Ascending aorta (tissue), 2 donors: Measurements from ENCODE around the gene SPACDR. TPM values are rescaled to one million over a fixed set of nuclear protein-coding genes. Genes with fewer than 3 reads are reported as not detected.

Source experiments
- DNase-seq, 2 donors: peaks; one replicate each; pipeline ENCODE4 v3.0.0-alpha.2; 2019; ENCODE audit warnings: low spot score in 2 of 2
- H3K27ac ChIP-seq, 2 donors: fragments of 200-600 bp; sonication (generic); one replicate each; pipeline ENCODE4 v1.5.1; 2016 to 2017; ENCODE audit warnings: mild to moderate bottlenecking in 1 of 2
- H3K27me3 ChIP-seq: fragments of 200-600 bp; sonication (generic); one replicate; pipeline ENCODE4 v1.5.1; 2017
- H3K36me3 ChIP-seq, 2 donors: fragments of 200-600 bp; sonication (generic); one replicate each; pipeline ENCODE4 v1.5.1; 2016
- H3K4me1 ChIP-seq, 2 donors: fragments of 200-600 bp; sonication (generic); one replicate each; pipeline ENCODE4 v1.5.1; 2016 to 2017; ENCODE audit warnings: mild to moderate bottlenecking in 1 of 2
- H3K4me3 ChIP-seq, 2 donors: fragments of 200-600 bp; sonication (generic); one replicate each; pipeline ENCODE4 v1.5.1; 2016 to 2017; ENCODE audit warnings: mild to moderate bottlenecking in 1 of 2
- H3K9me3 ChIP-seq, 2 donors: fragments of 200-600 bp; sonication (generic); one replicate each; pipeline ENCODE4 v1.5.1; 2016
- intact Hi-C: fragments of 100-400 bp; cut with DNase I; formaldehyde crosslinking; loops from one replicate; pipeline ENCODE4 v1.15.1; 2023
- total RNA-seq: library from RNA; depleted of rRNA; stranded (reverse); fragments of >200 nt; gene quantifications from one replicate; pipeline ENCODE4 v1.1.0, GENCODE V29; 2016
- TF ChIP-seq, protein P1 (sequence below), 3 experiments: fragments of 200-600 bp in 2 of 3; fragments of 450-650 bp in 1 of 3; sonication (generic) in 2 of 3; IDR thresholded peaks; one replicate each; pipeline ENCODE4 v1.5.1; 2016 to 2019; ENCODE audit warnings: antibody characterized with exemption in 3 of 3, mild to moderate bottlenecking in 1 of 3, moderate library complexity in 1 of 3

The SPACDR gene
- total RNA-seq, 1 donor from 2014 or later, result not detected

DNA sequence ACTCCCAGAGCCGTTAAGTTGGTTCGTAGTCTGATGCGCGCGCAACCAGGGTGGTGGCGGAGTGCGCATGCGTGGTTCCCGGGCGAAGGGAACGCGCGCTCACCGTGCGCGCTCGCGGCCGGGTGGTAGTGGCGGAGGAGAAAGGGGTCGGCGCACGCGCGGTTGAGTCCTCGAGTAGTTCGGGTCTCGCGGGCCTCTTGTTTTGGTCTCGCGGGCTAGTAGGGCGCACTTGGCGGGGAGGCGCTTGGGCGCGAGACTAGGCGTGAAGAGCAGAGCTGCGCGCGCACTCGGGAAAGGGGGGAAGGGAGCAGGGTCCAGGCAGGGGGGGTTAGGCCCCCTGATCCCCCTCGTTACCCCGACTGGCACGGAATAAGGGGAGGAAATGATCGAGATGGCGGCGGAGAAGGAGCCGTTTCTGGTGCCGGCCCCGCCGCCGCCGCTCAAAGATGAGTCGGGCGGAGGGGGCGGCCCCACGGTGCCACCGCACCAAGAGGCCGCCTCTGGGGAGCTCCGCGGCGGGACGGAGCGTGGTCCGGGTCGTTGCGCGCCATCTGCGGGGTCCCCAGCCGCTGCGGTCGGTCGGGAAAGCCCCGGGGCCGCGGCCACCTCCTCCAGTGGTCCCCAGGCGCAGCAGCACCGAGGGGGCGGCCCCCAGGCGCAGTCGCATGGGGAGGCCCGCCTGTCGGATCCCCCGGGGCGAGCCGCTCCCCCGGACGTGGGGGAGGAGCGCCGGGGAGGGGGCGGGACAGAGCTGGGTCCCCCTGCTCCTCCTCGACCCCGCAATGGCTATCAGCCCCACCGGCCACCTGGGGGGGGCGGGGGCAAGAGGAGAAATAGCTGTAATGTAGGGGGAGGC lies 34.2 kb downstream of the SPACDR start, which contains the start of gene MEPCE:
Gene MEPCE (plus strand): TSS at position 195 of the 856 bp plus-strand sequence. CDS start 188 bp downstream, at position 383.
- Histone ChIP-seq H3K9me3 (no peaks in the 10 kb centered on the region), H3K4me3 (peak within 1 kb of the TSS; percentile 74 to 82), H3K27ac (peak within 1 kb of the TSS; percentile 99 to 100), H3K27me3 (no peaks in the 10 kb centered on the region), H3K4me1 (peaks cover 6 to 25% of the 10 kb centered on the region in 2 donors), H3K36me3 (peaks cover 11 to 24% of the 10 kb centered on the region in 2 donors)
- TF ChIP-seq, protein P1, sequence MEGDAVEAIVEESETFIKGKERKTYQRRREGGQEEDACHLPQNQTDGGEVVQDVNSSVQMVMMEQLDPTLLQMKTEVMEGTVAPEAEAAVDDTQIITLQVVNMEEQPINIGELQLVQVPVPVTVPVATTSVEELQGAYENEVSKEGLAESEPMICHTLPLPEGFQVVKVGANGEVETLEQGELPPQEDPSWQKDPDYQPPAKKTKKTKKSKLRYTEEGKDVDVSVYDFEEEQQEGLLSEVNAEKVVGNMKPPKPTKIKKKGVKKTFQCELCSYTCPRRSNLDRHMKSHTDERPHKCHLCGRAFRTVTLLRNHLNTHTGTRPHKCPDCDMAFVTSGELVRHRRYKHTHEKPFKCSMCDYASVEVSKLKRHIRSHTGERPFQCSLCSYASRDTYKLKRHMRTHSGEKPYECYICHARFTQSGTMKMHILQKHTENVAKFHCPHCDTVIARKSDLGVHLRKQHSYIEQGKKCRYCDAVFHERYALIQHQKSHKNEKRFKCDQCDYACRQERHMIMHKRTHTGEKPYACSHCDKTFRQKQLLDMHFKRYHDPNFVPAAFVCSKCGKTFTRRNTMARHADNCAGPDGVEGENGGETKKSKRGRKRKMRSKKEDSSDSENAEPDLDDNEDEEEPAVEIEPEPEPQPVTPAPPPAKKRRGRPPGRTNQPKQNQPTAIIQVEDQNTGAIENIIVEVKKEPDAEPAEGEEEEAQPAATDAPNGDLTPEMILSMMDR (IDR thresholded peaks at IDR 0.05), result peak in 1 of 3 experiments; percentile 1
- DNase-seq, result peak; percentile 89 to 99
- intact Hi-C loops, result loop anchor here (1.0 to 10.0 kb wide), 5 partner anchors 49 to 815 kb away; partner anchors contain the start of genes FIS1, MBLAC1, TRIP6 and TSC22D4

DNA sequence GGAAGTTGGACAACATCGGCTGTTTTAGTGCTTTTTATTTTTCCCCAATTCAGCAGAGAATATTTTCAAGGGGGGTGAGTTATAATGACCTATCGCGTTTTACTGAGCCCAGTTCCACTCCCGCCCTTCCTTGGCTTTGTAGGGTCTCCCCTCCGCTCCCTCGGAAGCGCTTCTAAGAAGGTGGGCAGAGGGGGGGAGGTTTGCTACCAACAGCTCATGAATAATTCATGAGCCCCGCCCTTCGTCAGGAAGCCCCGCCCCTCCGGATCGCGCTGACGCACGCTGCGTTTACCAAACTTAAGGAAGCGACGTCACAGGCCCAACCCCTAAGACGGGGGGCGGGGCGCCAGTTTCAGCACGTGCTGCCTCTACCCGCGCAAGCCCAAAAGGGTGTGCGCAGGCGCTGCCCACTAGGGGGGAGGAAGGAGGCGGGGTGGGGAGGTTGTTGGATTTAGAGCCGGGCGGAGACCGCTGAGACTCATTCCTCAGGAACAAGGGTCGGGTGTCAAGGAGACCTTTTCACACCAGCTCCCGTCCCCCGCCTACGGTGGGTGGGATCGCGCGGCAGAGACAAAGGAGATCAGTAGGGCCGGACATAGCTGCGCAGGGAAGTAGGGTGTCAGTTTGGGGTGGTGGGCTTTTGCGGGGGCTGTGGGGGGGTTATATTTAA lies 35.0 kb downstream of the SPACDR start:
- H3K27me3 ChIP-seq, result no peaks in the 10 kb centered on the region
- H3K27ac ChIP-seq, result peak overlapping the region; percentile 99 to 100
- H3K4me3 ChIP-seq, result peak overlapping the region; percentile 74 to 82
- TF ChIP-seq, protein P1 (IDR thresholded peaks at IDR 0.05), result peak in 2 of 3 experiments; percentile 7 to 49
- peak; percentile 100 for DNase-seq
- intact Hi-C loops, result loop anchor here (1.0 to 10.0 kb wide), 5 partner anchors 50 to 438 kb away; partner anchors contain the start of genes GNB2, MBLAC1, TRIP6 and TSC22D4
- peaks cover 4 to 22% of the 10 kb centered on the region in 2 donors for H3K4me1 ChIP-seq
- H3K36me3 ChIP-seq, result peaks cover 7 to 23% of the 10 kb centered on the region in 2 donors
- no peaks in the 10 kb centered on the region for H3K9me3 ChIP-seq

DNA sequence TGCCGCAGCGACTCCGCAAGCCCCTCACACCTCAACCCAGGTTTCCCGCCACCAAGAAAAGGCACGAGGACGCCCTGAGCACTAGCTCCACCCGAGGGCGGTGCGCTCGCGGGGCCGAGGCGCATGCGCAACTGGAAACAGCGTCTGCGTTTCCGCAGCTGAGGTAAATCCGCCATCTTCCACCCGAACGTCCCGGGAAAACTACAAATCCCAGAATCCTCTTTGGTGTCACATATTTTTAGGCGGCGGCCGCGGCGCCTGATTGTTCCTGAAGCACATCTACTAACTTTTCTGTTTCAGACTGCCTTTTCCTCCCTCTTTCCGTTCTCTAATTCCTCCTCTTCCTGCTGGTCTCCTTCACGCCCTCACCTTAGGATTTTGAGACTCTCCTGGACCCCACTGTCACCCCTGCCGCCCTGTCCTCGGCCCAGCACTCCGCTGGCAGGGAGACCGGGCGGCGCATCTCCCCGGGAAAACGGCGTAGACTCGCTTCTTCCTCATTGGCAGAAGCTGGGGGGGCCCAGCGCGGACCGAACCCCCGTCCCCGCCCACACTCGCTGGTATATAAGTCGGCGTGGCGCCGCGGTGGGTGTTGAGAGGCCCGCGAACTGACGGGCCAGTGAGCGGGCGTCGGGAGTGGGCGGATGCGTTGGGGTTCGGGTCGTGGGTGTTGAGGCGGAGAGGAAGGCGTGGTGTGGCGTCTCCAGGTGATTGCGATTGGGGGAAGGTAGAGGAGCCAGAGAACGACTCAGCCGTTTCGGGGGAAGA lies 35.7 kb downstream of the SPACDR start, which contains the start of gene ZCWPW1:
Gene ZCWPW1 (minus strand): TSS at position 505 of the 768 bp plus-strand sequence. CDS start 8,054 bp downstream, outside the sequence.
- Histone ChIP-seq H3K4me3 (peak within 1 kb of the TSS; percentile 74 to 82), H3K27ac (peak within 1 kb of the TSS; percentile 99 to 100), H3K27me3 (no peaks in the 10 kb centered on the region), H3K9me3 (no peaks in the 10 kb centered on the region), H3K4me1 (peaks cover 4 to 22% of the 10 kb centered on the region in 2 donors), H3K36me3 (peaks cover 0 to 15% of the 10 kb centered on the region in 2 donors)
- TF ChIP-seq, protein P1 (IDR thresholded peaks at IDR 0.05), result no peak
- peak; percentile 87 to 98 for DNase-seq
- intact Hi-C loops, result loop anchor here (1.0 to 10.0 kb wide), 4 partner anchors 50 to 439 kb away; partner anchors contain the start of genes GNB2, MBLAC1, TRIP6 and TSC22D4

DNA sequence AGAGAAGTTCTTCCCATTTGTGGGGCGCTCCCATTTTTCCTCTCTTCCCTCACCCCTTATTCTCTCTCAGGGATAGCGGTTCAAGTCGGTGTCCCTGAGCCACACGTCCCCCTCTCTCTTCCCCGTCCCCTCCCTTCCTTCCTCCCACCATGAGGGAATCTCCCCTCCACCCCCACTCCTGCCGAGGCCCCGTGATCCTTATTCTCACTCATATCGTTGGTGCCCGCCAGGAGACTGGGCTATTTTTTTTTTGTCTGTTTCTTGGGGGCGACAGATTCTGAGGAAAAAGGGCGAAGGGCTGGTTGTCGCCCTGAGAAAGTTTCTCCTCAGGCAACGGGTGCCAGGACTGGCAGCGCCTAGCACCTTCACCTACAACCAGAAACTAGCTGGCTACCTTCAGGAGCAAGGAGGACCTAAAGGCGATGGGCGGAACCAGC lies 36.3 kb downstream of the SPACDR start:
- TF ChIP-seq, protein P1 (IDR thresholded peaks at IDR 0.05), result no peak
- H3K27ac ChIP-seq, result peak overlapping the region; percentile 99 to 100
- intact Hi-C loops, result loop anchor here (1.0 to 10.0 kb wide), 4 partner anchors 51 to 440 kb away; partner anchors contain the start of genes GNB2, MBLAC1, TRIP6 and TSC22D4

More for the DNA sequence above, 36.3 kb downstream of the SPACDR start:
- peak overlapping the region; percentile 74 to 82 for H3K4me3 ChIP-seq
- peaks cover 0 to 9% of the 10 kb centered on the region in 2 donors for H3K36me3 ChIP-seq
- peaks cover 4 to 22% of the 10 kb centered on the region in 2 donors for H3K4me1 ChIP-seq
- no peaks in the 10 kb centered on the region for H3K27me3 ChIP-seq
- H3K9me3 ChIP-seq, result no peaks in the 10 kb centered on the region
- no peak for DNase-seq
